ENCODE results near the gene PERM1.
"Not testable (repeated sequence)": the region's sequence is repeated elsewhere in the genome, so short reads cannot be mapped to it uniquely, and the experiment has no call there.

The PERM1 gene

DNA sequence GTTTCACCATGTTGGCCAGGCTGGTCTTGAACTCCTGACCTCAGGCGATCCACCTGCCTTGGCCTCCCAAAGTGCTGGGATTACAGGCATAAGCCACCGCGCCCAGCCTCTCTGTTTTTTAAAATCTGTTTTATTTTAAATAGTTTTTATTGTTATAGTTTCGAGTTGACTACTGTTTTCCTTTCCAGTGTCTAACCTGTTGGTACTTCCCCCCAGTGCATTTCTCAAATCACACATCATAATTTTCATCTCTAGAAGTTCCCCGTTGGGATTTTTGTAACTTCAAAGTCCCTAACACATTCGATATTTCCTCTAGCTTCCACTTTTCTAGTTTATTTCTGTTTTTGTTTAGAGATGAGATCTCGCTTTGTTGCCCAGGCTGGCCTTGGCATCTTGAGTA, 10.5 kb upstream of the PERM1 start:
- peak overlapping the region; percentile 82 for H3K27ac Mint-ChIP-seq
- H3K4me3 Mint-ChIP-seq, result no peak overlapping the region
- H3K4me1 Mint-ChIP-seq, result peaks cover 11% of the 10 kb centered on the region
- peaks cover 2% of the 10 kb centered on the region for H3K36me3 Mint-ChIP-seq
- H3K27me3 Mint-ChIP-seq, result peaks cover 4% of the 10 kb centered on the region
- no peaks in the 10 kb centered on the region for H3K9me3 Mint-ChIP-seq

GRCh38 chr1:991895-992294, 10.0 kb upstream of the PERM1 start:
- Mint-ChIP-seq H3K4me1 (peaks cover 11% of the 10 kb centered on the region), H3K27ac (no peak overlapping the region), H3K9me3 (no peaks in the 10 kb centered on the region), H3K4me3 (no peak overlapping the region), H3K36me3 (peaks cover 2% of the 10 kb centered on the region), H3K27me3 (peaks cover 3% of the 10 kb centered on the region)

DNA sequence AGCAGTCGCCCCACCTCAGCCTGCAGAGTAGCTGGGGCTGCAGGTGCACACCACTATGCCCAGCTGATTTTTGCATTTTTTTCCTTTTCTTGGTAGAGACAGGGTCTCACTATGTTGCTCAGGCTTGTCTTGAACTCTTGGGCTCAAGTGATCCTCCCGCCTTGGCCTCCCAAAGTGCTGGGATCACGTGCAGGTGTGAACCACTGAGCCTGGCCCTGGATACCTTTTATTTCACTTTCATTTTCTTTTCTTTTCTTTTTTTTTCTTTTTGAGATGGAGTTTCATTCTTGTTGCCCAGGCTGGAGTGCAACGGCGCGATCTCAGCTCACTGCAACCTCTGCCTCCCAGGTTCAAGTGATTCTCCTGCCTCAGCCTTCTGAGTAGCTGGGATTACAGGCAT, 9.4 kb upstream of the PERM1 start:
- not testable (repeated sequence) for H3K4me3 Mint-ChIP-seq, H3K36me3 Mint-ChIP-seq, H3K27ac Mint-ChIP-seq, H3K9me3 Mint-ChIP-seq, H3K27me3 Mint-ChIP-seq
- H3K4me1 Mint-ChIP-seq, result peaks cover 11% of the 10 kb centered on the region

GRCh38 chr1:988061-988460, 6.2 kb upstream of the PERM1 start:
- not testable (repeated sequence) for H3K27ac Mint-ChIP-seq, H3K4me1 Mint-ChIP-seq, H3K27me3 Mint-ChIP-seq, H3K9me3 Mint-ChIP-seq, H3K4me3 Mint-ChIP-seq, H3K36me3 Mint-ChIP-seq

DNA sequence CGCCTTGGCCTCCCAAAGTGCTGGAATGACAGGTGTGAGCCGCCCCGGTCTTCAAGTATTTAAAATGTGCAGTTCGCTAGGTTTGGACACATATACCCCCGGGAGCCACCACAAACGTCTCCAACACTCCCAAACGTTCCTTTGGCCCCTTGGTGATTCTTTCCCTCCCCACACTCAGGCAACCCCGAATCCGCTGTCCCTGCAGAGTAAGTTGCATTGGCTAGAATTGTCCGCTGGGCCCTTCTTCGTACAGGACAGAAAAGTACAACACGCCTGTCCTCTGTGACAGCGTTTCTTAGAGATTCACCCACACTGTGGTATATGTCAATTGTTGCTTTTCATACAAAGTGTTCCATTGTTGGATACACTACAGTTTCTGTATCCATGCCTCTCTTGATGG, 3.2 kb upstream of the PERM1 start:
- Mint-ChIP-seq H3K4me1 (no peaks in the 10 kb centered on the region), H3K36me3 (no peaks in the 10 kb centered on the region), H3K27ac (no peak overlapping the region), H3K9me3 (no peaks in the 10 kb centered on the region), H3K27me3 (peaks cover 7% of the 10 kb centered on the region), H3K4me3 (no peak overlapping the region)

- no peaks in the 10 kb centered on the region for H3K9me3 Mint-ChIP-seq
- H3K27ac Mint-ChIP-seq, result no peak overlapping the region
- H3K36me3 Mint-ChIP-seq, result no peaks in the 10 kb centered on the region
- H3K27me3 Mint-ChIP-seq, result peaks cover 7% of the 10 kb centered on the region
- no peaks in the 10 kb centered on the region for H3K4me1 Mint-ChIP-seq
- H3K4me3 Mint-ChIP-seq, result no peak overlapping the region
Observed at GRCh38 chr1:984476-984814, 2.6 kb upstream of the PERM1 start.

DNA sequence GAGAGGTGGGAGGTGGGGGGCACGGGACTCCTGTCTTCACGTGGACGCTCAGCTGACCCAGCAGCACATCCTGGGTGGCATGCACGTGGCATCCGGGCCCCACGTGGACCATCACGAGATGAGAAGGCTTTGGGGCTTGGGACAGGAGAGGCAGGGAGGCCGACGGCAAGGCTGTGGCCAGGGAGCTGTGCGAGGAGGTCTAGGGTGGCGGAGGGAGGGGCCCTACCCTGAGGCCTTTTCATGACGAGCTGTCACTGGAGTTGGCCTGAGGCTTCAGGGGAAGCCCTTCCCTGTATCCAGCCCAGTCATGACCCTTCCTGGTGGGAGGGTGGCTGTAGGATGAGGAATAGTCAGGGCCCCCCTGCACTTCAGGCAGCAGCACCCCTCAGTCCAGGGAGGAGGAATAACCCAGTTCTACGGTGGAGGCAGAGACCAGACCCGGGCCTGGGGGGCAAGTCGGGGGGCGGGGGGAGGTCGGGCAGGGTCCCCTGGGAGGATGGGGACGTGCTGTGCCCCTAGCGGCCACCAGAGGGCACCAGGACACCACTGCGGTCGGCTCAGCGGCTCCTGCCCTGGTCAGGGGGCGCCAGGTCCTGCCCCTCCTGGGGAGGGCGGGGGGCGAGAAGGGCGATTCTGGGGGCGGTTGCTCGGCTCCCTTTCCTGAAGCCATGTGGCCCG, 2.0 kb upstream of the PERM1 start:
- no peak overlapping the region for H3K27ac Mint-ChIP-seq
- H3K27me3 Mint-ChIP-seq, result peaks cover 7% of the 10 kb centered on the region
- H3K9me3 Mint-ChIP-seq, result no peaks in the 10 kb centered on the region
- H3K4me3 Mint-ChIP-seq, result no peak overlapping the region
- no peaks in the 10 kb centered on the region for H3K4me1 Mint-ChIP-seq
- no peaks in the 10 kb centered on the region for H3K36me3 Mint-ChIP-seq

- no peaks in the 10 kb centered on the region for H3K36me3 Mint-ChIP-seq
- H3K27ac Mint-ChIP-seq, result no peak overlapping the region
- no peaks in the 10 kb centered on the region for H3K9me3 Mint-ChIP-seq
- peaks cover 7% of the 10 kb centered on the region for H3K27me3 Mint-ChIP-seq
- H3K4me1 Mint-ChIP-seq, result no peaks in the 10 kb centered on the region
- no peak overlapping the region for H3K4me3 Mint-ChIP-seq
Observed at GRCh38 chr1:982765-983436, 1.0 kb upstream of the PERM1 start.

- no peaks in the 10 kb centered on the region for H3K4me1 Mint-ChIP-seq
- no peaks in the 10 kb centered on the region for H3K36me3 Mint-ChIP-seq
Observed at GRCh38 chr1:981491-981954, 370 bp downstream of the PERM1 start.

DNA sequence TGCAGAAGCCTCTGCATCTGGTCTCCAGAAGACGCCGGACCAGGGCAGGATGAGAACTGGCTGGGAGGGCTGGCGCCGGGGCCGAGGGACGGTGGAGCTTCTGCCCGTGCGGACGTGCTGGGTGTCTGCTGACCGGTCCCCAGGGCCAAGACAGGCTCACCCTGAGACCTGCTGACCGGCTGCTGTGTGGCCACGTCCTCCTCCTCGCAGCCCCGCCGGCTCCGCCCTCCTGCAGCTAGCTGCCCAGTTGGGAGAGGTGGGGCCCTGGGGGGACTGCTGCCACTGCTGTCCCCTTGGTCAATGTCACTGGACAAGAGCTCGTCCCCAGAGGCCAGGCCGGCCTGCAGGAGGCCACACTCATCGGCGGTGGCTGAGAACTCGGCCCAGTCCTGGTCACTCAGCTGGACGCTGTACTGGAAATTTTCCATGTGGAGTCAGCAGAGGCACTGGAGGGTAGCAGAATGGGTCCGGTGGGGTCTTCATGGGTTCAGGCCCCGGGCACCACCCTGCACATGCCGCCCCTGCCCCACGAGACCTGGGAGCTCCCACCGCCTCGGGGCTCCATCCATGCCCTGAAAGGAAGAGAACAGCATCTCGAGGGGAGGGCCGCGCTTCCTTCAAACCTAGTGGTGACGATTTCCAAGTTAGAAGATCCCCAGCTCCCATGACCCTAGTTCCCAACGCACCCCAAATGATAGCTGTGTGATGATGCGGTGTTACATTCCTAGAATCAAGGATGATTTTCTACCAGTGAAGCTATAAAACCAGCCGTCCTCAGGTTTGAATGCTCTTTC, 1.1 kb downstream of the PERM1 start:
- peaks cover 7% of the 10 kb centered on the region for H3K27me3 Mint-ChIP-seq
- no peaks in the 10 kb centered on the region for H3K9me3 Mint-ChIP-seq
- no peak overlapping the region for H3K27ac Mint-ChIP-seq
- no peaks in the 10 kb centered on the region for H3K4me1 Mint-ChIP-seq
- no peaks in the 10 kb centered on the region for H3K36me3 Mint-ChIP-seq
- H3K4me3 Mint-ChIP-seq, result no peak overlapping the region

More at GRCh38 chr1:981491-981954, 370 bp downstream of the PERM1 start:
- Mint-ChIP-seq H3K9me3 (no peaks in the 10 kb centered on the region), H3K27ac (no peak overlapping the region), H3K27me3 (peaks cover 7% of the 10 kb centered on the region), H3K4me3 (no peak overlapping the region)

DNA sequence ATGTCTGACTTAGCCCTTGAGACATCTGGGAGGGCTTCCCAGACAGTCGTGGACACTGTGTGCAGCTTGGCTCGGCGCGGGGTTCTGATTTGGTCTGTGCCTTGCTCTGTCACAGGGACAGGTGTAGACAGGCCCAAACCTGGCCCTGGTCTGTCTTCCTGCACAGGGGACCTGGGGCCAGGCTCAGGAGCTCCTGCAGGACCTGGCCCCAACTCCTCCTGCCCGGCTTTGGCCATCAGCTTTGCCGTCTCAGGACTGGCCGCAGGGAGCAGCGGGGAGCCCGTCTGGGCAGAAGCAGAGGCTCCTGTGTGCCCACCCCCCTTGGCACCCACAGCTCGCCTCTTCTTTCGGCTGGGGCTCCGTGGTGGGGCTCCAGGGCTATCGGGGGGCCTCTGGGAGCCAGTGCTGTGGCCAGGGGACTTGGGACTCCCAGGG, 1.7 kb downstream of the PERM1 start:
- Mint-ChIP-seq H3K4me3 (no peak overlapping the region), H3K36me3 (no peaks in the 10 kb centered on the region), H3K4me1 (no peaks in the 10 kb centered on the region), H3K27me3 (peaks cover 9% of the 10 kb centered on the region), H3K9me3 (no peaks in the 10 kb centered on the region), H3K27ac (no peak overlapping the region)

GRCh38 chr1:979744-980072, 2.2 kb downstream of the PERM1 start:
- Mint-ChIP-seq H3K27ac (no peak overlapping the region), H3K27me3 (peaks cover 10% of the 10 kb centered on the region), H3K4me3 (no peak overlapping the region), H3K9me3 (no peaks in the 10 kb centered on the region), H3K36me3 (peaks cover 2% of the 10 kb centered on the region), H3K4me1 (no peaks in the 10 kb centered on the region)

GRCh38 chr1:978835-979743, 2.8 kb downstream of the PERM1 start:
- H3K9me3 Mint-ChIP-seq, result no peaks in the 10 kb centered on the region
- H3K27me3 Mint-ChIP-seq, result peaks cover 10% of the 10 kb centered on the region
- no peaks in the 10 kb centered on the region for H3K4me1 Mint-ChIP-seq
- no peak overlapping the region for H3K4me3 Mint-ChIP-seq
- H3K36me3 Mint-ChIP-seq, result peaks cover 2% of the 10 kb centered on the region
- no peak overlapping the region for H3K27ac Mint-ChIP-seq

GRCh38 chr1:978069-978834, 3.6 kb downstream of the PERM1 start:
- peaks cover 8% of the 10 kb centered on the region for H3K27me3 Mint-ChIP-seq
- no peaks in the 10 kb centered on the region for H3K9me3 Mint-ChIP-seq
- no peaks in the 10 kb centered on the region for H3K4me1 Mint-ChIP-seq
- H3K4me3 Mint-ChIP-seq, result no peak overlapping the region
- H3K36me3 Mint-ChIP-seq, result peaks cover 2% of the 10 kb centered on the region
- H3K27ac Mint-ChIP-seq, result no peak overlapping the region

DNA sequence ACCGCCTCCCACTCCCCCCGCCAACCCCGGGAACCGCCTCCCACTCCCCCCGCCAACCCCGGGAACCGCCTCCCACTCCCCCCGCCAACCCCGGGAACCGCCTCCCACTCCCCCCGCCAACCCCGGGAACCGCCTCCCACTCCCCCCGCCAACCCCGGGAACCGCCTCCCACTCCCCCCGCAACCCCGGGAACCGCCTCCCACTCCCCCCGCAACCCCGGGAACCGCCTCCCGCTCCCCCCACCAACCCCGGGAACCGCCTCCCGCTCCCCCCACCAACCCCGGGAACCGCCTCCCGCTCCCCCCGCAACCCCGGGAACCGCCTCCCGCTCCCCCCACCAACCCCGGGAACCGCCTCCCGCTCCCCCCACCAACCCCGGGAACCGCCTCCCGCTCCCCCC, 5.1 kb downstream of the PERM1 start:
- H3K27me3 Mint-ChIP-seq, H3K27ac Mint-ChIP-seq, H3K36me3 Mint-ChIP-seq, H3K9me3 Mint-ChIP-seq, H3K4me3 Mint-ChIP-seq, H3K4me1 Mint-ChIP-seq: not testable (repeated sequence)
